HG02870 (cell line): Measurements from ENCODE around the gene PTPN2.

Experiments used
- ATAC-seq: cut with Tn5 transposase; IDR thresholded peaks from one replicate; pipeline ENCODE4 v1.9.1; 2021; ENCODE audit warnings: mild to moderate bottlenecking, moderate library complexity; ENCODE audit not compliant: unreplicated experiment

The PTPN2 gene

DNA sequence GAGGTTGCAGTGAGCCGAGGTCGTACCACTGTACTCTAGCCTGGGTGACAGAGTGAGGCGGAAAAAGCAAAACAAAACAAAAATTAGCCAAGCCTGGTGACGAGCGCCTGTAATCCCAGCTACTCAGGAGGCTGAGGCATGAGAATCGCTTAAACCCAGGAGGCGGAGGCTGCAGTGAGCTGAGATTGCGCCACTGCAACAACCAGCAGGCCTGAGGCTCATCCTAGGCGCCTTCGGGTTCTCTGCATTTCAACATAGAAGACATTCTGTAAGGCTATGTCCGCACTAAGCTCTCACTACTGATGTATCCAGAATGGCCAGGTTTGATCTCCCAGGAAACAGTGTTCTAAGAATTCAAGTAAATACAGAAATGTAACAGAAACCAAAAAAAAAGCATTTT is 23.5 kb downstream of the PTPN2 start:
- ATAC-seq: no peak

- ATAC-seq: no peak
Measured at GRCh38 chr18:12858991-12859390, 25.0 kb downstream of the PTPN2 start.

DNA sequence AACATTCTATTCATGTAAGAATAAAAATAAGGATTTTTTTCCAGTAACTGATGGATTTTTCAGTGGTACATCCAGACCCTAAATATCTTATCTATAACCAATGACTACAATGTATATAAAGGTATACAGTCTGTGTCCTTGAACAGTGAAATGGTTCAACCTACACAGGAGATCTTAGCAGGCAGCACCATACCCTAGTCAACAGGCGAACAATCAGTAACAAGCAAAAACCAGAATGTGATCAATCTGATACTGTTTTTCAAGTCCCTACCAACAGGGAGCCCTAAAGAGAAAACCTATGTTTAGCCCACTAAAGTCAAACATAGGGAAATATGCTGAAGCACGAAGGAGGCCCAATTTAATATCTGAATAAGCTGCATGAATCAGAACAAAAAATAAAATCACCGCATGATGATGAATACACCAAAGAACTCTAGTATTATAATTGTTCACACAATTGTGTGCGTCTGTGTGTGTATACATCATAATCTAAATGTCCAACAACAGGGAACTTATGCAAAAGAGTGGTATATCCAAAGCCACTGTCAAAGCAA is 26.0 kb downstream of the PTPN2 start:
- ATAC-seq: no peak

DNA sequence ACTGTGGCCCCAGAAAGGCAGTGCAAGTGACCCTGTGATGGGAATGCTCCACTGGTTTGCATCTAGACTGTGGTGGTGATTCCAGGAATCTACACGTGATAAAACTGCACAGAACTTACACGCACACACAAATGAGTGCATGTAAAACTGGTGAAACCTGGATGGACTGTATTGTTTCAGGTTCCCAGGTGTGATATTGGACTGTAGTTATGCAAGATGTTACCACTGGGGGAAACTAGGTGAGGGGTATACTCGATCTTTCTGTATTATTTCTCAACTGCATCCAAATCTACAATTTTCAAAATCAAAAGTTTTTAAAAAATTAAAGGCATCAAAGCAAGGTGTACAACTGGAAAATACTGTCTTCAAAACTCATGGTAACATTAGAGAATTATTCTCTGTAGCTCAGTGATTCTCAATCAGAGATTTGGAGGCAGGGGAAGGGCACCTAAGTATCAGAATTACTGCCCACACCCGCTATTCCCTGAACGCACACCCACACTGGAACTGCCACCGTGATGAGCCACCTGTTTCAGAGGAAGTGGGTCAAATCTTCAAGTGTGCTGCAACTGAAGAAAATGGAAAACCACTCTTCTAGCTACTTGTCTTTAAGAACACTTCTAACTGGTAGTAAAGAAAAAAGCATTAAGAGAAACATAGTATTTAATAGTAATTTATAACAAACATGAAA is 26.7 kb downstream of the PTPN2 start:
- no peak for ATAC-seq

GRCh38 chr18:12855916-12856315 is 28.1 kb downstream of the PTPN2 start:
- ATAC-seq: no peak

- no peak for ATAC-seq
Measured at GRCh38 chr18:12852566-12853315, 31.3 kb downstream of the PTPN2 start.

DNA sequence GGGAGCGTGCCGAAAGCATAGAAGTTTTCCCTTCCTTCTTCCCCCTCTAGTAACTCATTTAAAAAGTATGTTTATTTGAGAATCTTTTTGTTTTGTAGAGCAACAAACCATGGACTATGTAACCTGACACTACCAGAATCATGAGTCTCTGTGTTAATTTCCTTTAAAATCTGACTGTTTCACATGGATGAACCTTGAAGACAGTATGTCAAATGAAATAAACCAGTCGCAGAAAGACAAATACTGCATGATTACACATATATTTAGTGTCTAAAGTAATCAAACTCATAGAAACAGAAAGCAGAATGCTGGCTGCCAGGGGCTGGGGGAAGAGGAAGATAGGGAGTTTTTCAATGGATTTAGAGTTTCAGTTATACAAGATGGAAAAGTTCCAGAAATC is 32.3 kb downstream of the PTPN2 start:
- ATAC-seq: no peak

DNA sequence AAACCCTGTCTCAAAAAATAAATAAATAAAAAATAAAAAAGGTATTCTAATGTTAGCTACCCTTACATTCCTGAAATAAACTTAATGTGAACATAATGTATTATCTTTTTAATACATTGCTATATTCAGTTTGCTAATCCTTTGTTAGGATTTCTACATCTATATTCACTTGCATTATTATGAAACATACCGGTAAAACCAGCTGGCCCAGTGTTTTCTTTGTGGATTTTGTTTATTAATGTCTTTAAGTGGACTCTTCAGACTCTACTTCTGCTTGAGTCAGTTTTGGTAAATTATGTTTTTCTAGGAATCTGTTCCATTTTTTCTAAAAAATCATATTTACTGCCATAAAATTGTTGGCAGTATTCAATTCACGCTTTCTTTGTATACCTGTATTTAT is 34.5 kb downstream of the PTPN2 start:
- no peak for ATAC-seq

DNA sequence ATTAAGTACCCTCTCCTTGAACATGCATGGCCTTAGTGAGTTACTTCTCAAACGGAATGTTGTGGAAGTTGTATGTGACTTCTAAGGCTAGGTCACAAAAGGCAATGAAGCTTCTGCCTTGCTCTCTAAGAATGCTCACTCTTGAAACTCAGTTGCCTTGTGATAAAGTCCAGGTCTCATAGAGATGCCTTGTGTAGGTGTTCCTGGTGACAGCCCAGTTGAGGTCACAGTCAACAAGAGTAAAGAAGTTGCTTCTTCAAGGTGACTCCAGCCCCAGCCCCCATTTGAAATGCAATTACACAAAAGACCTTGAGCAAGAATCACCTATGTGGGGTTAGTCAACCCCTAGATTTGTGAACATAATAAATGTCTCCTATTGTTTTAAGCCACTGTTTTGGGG is 35.6 kb downstream of the PTPN2 start:
- no peak for ATAC-seq

DNA sequence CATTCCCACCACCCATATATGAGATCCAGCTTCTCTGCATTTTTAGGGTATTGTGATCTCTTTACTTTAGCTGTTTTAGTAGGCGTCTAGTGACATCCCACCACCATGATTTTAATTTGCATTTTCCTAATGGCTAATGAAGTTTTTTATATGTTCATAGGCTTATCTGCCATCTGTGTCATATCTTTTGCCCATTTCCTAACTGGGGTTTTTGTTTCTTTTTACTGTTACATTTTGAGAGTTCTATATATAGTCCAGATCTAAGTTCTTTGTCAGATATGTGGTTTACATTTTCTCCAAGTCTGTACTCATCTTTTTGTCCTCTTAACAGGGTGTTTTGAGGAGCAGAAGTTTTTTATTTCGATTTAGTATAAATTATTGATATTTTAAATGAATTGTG is 39.6 kb downstream of the PTPN2 start:
- no peak for ATAC-seq

GRCh38 chr18:12843420-12844350 is 40.4 kb downstream of the PTPN2 start:
- ATAC-seq: no peak

- no peak for ATAC-seq
Measured at GRCh38 chr18:12842459-12843380, 41.3 kb downstream of the PTPN2 start.

GRCh38 chr18:12841070-12841469 is 43.0 kb downstream of the PTPN2 start:
- ATAC-seq: no peak

- no peak for ATAC-seq
Measured at GRCh38 chr18:12840382-12840781, 43.7 kb downstream of the PTPN2 start.

DNA sequence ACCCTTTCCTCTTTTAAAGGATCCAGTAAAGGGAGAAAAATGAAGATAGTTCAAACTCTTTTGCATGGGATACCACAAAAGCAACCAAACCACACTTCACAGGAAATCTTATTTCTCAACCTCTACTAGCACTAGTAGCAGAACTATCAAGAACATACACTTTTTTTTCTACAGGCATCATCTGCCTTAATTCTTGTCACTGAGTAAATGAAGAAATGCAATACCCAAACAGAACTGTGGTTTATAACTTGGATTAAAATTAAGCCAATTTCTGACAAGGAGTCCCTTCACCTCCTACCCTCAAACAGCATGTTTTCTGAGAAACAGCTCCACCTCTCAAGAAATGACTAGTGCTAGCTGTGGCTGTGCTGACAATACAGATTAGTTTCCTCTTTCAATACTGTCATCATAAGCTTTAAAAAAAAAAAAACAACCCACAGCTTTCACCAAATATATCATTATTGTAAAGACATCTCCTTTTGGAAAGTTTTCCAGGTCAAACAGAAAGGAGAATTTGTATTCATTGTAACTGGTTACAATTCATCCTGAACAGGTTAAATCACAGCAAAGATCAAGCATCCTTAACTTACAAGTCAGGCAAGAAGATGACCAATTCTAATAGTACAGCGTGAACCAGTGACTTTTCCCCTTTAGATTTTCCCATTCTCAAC is 44.4 kb downstream of the PTPN2 start:
- ATAC-seq: peak; percentile 79

DNA sequence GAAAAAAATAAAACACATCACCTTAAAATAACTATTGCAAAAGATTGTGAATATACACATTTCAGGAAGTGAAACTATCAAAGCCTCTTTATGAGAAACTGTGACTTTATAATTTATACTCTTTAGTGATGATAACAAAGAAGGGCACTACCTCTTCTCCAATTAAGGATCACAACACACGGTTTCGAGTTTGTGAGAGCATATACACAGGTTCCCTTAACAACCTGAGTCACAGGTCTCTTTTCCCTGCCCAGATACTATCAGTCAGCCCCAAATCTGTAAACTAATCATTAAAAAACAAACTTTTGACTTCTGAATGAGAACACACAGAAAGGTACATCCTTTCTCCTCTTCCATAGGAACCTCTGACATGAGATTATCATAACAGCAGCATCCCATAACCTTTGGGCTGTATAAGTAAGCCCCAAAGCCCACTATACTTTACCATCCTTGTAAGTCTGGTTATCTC is 44.9 kb downstream of the PTPN2 start:
- ATAC-seq: peak; percentile 39

GRCh38 chr18:12838178-12838634 is 45.8 kb downstream of the PTPN2 start:
- ATAC-seq: no peak

DNA sequence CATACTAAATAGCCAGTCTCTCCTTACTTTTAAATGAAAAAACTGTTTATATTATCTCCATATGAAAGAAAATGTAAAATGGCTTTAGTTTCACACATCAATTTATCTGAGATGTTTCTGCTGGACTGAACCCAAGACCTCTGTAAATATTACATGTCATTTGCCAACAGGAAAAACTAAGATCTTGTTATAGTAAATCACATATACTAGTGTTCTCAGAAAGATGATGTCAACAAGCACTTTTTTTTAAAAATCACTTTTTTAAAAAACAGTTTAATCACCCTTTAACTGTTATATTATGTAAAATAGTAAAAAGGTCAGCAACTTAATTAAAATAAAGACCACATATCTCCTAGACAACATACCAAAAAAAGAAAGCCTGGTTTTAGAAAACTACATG is 46.3 kb downstream of the PTPN2 start:
- no peak for ATAC-seq

DNA sequence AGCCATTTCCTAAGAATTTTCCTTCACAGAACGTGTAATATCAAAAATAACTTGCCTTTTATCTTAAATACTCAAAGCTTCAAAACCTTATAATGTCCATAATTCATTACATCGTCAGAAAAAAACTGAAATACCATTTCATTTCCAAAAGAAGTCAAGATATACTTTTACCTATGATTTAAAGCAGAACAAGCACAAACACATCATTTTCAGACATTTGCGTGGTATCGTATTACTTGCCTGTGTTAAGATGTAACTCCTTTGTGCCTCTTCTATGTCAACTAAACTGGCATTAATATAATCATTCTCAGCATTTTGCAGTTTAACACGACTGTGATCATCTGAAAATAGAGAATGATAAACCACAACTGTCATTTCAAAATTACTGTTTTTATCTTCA is 47.5 kb downstream of the PTPN2 start:
- ATAC-seq: no peak
